ENCODE measurements around the gene PABPC4L.
"Not testable (repeated sequence)": the region's sequence is repeated elsewhere in the genome, so short reads cannot be mapped to it uniquely, and the experiment has no call there.

Gene PABPC4L

GRCh38 chr4:134201216-134202161, at the start of gene PABPC4L:
Gene PABPC4L, minus strand, starts transcription at chr4:134201789. Its CDS starts 770 bp downstream, at chr4:134201019.
- peak; percentile 36 for DNase-seq (ENCODE audit: low read depth)

DNA sequence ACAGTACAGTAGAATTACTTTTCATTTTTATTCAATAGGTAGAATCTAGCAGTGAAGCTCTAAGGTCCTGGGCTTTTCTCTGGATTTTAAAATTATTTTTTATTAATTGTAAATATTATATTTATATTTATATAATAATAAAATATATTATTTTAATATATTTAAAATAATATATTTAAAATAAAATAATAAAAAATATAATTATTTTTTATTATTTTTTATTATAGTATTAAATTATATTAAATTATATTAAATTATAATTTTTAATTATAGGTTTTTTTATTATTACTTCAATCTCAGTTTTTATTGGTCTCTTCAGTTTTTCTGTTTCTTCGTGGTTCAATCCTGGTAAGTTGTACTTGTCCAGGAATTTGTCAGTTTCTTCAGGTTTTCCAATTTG, 49.7 kb upstream of the PABPC4L start:
- DNase-seq (ENCODE audit: low read depth): no peak

DNA sequence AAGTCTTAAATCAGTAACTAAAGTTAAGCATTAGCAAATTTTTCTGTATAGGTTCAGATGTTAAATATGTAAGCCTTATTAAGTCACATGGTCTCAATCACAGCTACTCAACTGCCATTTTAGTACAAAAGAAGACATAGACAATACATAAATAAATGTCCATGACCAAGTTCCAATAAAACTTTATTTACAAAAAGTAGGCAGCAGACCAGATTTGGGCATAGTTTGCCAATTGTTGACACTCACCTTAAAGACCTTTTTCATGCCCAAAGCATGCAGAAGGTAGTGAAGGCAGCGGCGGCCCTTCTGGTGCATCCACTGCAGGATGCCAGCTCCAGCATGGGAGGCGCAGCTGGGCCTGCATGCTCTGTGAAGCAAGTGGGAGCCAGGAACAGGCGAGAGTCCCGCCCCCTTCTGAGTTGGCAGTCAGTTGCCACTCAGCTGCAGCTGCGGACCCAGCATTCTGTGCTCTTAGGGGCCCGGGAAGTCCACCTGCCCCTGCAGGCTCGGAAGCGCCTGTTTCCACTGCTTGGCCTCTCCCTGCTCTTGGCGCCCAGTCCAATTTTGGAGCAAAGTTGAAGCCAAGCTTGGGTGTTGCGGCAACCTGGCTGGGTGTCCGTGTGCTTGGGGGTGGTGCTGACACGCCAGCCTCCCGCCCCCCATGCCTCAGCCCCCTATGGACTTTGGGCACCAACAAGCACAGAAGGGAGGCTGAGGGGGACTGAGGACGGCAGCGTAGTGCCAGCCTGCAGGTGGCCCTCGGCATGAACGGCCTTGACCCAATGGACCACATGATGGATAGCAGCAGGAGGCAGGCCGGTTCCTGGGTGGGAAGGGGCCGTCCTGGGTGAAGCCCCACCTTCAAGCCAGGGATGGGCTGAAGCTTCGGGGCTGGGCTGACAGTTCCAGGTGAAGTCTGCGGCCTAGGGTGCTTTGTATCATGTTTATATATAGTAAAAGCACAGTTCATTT, 42.4 kb upstream of the PABPC4L start:
- DNase-seq (ENCODE audit: low read depth): no peak

GRCh38 chr4:134219043-134219442, 17.5 kb upstream of the PABPC4L start:
- no peak for DNase-seq (ENCODE audit: low read depth)

DNA sequence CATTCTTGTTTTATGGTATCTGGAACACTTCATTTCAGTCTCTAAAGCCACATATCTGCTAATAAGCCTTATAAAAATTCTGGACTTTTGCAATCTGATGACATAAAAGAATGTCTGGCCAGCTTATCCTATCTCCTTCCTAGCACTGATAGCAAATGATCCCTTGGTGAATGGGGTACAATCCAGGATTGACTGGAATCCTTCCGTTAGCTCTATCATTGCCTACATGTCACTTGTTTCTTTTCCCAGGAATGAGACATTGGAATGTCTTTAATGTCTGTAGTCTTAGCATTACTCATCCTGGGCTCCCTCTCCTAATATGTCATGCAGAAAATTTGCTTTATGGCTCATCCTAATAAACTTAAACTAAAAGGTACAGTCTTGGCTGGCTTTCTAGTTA, 14.8 kb upstream of the PABPC4L start:
- DNase-seq (ENCODE audit: low read depth): peak; percentile 45

GRCh38 chr4:134215620-134216344, 14.2 kb upstream of the PABPC4L start:
- no peak for DNase-seq (ENCODE audit: low read depth)

DNA sequence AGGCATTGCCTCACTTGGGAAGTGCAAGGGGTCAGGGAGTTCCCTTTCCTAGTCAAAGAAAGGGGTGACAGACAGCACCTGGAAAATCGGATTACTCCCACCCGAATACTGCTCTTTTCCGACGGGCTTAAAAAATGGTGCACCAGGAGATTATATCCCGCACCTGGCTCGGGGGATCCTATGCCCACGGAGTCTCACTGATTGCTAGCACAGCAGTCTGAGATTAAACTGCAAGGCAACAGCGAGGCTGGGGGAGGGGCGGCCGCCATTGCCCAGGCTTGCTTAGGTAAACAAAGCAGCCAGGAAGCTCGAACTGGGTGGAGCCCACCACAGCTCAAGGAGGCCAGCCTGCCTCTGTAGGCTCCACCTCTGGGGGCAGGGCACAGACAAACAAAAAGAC, 6.4 kb upstream of the PABPC4L start:
- DNase-seq (ENCODE audit: low read depth): not testable (repeated sequence)

GRCh38 chr4:134202166-134202956, 772 bp upstream of the PABPC4L start:
- DNase-seq (ENCODE audit: low read depth): no peak

DNA sequence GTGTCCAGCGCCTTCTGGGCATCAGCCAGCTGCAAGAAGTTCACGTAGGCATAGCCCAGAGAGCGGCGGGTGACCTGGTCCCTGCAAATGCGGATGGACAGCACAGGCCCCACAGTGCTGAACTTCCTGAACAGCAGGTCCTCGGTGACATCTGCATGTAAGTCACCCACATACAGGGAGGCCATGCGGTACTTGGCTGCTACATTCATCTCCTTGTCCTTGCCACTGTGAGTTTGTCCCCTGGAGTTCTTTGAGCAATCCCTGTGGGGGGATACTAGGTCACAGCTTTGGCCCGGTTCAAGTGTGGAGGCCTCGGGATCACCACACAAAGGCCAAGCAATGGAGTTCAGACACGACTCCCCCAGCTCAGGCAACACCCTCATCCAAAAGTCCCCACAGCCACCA, 776 bp downstream of the PABPC4L start:
- no peak for DNase-seq (ENCODE audit: low read depth)

- DNase-seq (ENCODE audit: low read depth): no peak
Measured at GRCh38 chr4:134189949-134190348, 11.6 kb downstream of the PABPC4L start.

GRCh38 chr4:134189480-134189879, 12.1 kb downstream of the PABPC4L start:
- DNase-seq (ENCODE audit: low read depth): no peak

GRCh38 chr4:134178706-134179105, 22.9 kb downstream of the PABPC4L start:
- peak; percentile 34 for DNase-seq (ENCODE audit: low read depth)

DNA sequence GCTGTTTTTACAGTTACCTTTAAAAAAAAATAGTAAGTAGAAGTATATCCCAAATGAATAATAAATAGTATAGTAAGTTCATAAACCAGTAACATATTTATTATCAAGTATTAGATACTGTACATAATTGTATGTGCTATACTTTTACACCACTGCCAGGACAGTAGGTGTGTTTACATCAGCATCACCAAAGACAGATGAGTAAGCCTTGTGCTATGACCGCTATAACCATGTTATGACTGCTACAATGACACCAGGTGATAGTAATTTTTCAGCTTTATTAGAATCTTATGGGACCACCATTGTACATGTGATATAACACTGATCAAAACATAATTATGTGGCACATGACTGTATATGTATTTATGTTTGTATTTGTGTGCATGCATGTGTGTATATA, 27.3 kb downstream of the PABPC4L start:
- DNase-seq (ENCODE audit: low read depth): no peak

DNA sequence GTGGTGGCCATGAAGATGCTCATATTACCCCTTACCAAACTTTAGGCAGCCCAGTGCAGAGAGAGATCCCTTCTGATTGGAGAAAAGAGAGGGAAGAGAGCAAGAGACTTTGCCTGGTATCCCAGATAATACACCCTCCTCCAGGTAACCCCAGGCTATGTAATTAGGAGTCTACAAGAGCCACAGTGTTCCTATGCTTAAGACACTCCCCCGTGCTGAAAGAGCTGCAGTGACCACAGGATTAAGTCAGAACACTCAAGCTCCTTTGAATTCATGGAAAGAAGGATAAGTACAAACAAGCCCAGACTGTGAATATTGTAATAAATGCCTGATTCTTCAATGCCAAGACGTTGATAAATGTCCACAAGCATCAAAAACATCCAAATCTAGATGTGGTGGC, 41.4 kb downstream of the PABPC4L start:
- no peak for DNase-seq (ENCODE audit: low read depth)

DNA sequence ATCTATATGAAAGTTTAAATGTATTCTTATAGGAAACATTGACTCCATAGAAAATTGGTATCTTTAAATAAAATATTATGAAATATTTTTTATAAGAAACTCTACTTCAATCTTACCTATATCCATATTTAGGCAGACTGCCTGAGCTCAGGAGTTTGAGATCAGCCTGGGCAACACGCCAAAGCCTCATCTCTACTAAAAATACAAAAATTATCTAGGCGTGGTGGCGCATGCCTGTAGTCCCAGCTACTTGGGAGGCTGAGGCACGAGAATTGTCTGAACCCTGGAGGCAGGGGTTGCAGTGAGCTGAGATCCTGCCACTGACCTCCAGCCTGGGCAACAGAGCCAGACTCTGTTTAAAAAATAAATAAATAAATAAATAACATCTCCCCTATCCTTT, 47.5 kb downstream of the PABPC4L start:
- no peak for DNase-seq (ENCODE audit: low read depth)

DNA sequence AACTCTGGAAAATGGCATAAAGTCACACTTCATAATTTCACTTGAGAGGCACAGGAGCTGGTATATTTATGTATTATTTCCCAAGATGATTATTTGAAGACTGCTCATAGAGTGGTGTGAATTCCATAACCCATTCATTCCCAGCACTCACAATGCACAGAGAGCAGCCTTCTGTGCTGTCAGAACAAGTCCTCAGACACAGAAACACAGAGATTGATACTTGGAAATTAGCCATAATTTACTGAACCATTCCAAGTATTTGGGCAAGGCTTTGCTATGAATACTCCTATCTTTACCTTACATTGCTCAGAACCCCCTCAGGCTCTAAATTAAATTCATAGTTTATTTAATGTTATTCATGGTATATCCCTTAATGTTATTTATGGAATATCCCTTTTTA, 53.6 kb downstream of the PABPC4L start:
- no peak for DNase-seq (ENCODE audit: low read depth)

All from HS-27A (cell line).